HTERT RPE-1 (cell line): Measurements from ENCODE around the gene CEP295NL.
"Not testable (repeated sequence)": the region's sequence is repeated elsewhere in the genome, so short reads cannot be mapped to it uniquely, and the experiment has no call there.

Experiments
- in situ Hi-C: fragments of 300-500 bp; cut with MboI; formaldehyde crosslinking; loops from 4 replicates; pipeline ENCODE4 v1.14.3; 2020; ENCODE audit warnings: low sequenced_read_pairs

CEP295NL gene

DNA sequence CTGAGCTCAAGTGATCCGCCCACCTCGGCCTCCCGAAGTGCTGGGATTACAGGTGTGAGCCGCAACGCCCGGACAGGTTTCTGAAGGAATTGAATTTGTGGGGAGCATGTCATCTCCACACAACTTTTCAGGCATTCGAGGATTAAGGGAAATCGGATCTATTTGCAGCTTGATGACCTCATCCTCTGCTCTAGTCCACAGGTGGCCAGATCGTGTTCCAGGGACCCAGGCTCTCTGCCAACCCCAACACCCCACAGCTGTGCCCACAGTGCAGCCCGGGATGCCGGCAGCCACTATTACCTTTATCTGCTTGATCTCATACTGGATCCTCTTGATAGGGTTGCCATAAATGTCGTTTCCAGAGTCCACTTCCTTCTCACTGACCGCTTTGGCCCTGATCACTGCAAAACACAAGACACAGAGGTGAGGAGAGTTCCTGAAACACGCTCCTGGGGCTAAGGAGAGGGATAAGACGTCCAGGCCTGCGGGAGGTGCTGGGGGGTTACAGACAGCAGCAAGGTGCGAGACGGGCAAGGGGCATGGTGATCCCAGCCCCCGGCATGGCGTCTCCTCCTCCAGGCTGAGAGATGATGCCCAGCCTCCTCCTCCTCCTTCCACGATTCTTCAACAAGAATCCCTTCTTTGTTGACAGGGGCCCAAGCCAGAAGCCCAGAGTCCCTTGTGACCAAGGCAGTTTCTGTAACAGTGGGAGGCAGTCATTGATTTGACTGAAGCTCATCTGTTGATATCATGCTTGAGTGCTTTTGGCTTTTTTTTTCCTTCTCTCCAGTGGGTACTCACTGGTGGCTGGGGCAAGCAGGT lies 29.3 kb downstream of the CEP295NL start:
- in situ Hi-C loops, result no loop called here

DNA sequence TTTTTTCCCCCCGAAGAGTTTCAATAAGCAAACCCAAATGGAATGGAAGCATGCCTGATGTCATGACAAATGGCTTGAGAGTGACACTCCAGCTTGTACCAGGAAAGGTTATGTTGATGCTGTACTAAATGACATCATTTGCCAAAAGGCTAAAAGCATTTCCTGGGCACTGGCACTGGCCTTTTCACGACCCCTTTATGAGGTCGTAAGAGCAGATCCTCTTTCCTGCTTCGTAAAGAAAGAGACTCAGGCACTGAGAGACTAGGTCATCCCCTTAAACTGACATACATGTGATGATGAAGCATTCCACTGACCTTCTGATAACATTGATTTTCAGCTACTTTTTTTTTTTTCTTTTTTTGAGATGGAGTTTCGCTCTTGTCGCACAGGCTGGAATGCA lies 30.5 kb downstream of the CEP295NL start:
- in situ Hi-C loops, result no loop called here

DNA sequence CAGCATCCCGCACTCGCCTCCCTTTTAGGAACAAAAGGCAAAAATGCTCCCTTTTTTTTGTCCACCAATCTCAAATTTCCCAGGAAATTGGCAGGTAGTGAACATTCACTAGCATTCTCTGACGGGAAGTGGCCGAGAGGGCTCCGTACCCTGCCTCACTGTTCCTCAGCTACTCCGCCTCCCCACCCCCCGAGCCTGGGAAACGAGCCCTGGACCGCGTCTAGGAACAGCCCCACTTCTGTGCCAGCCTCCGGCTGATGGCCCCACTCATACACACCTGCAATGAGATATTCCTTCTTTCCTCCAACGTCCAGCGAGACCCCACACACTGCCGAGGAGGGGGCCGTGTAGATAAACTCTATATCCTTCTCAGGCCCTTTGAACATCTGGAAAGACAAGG lies 32.4 kb downstream of the CEP295NL start:
- in situ Hi-C loops, result no loop called here

DNA sequence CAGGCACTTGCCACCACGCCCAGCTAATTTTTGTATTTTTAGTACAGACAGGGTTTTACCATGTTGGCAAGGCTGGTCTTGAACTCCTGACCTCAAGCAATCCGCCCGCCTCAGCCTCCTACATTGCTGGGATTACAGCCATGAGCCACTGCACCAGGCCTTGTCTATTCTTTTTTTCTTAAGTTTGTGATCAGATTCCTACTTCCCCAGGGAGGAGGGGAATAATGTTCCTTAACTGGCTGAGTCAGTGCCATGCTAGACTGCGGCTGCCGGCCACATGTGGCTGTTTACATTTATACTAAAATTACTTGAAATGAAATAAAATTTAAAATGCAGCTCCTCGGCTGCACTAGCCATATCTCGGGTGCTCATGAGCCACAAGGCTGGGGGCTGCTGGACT lies 34.6 kb downstream of the CEP295NL start:
- in situ Hi-C loops, result no loop called here

DNA sequence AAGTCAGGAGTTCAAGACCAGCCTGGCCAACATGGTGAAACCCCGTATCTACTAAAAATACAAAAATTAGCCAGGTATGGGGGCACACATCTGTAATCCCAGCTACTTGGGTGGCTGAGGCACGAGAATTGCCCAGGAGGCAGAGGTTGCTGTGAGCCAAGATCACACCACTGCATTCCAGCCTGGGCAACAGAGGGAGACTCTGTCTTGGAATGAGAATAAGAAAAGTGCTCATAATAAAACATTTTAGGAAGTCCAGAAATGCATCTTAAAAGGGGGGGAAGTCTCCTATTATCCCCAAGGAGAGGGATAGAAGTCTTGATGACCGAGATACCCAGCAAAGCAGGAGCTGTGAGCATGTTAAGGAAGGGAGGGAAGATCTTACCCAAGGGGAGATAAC lies 36.0 kb downstream of the CEP295NL start:
- in situ Hi-C loops, result not testable (repeated sequence)

DNA sequence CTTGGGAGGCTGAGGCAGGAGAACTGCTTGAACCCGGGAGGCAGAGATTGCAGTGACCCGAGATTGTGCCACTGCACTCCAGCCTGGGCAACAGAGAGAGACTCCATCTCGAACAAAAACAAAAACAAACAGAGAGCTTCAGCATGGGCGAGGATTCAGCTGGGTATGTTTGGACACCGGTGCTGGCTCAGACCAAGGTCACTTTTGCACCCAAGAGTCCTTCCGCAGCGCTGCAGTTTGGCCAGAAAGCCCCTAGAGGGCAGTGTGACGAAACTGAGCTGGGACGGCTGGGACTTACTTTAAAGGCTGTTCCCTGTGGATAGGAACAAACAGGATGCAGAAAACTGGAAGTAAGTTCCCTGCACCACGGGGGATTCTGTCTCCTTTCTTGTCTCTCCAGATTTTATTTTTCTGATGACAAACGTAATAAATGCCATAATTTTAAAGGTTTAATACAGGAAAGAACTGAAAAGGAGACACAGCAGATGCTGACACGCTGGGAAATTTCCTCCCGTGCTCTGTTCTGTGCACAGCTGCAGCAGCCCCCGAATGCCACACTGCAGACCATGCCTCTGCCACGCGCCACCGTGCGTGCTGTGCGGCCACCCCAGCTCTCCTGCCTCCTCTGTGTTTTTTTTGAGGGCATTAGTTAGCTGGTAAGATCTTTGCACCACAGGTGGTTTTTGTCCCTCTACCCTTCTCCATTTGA lies 37.2 kb downstream of the CEP295NL start:
- in situ Hi-C loops, result no loop called here

DNA sequence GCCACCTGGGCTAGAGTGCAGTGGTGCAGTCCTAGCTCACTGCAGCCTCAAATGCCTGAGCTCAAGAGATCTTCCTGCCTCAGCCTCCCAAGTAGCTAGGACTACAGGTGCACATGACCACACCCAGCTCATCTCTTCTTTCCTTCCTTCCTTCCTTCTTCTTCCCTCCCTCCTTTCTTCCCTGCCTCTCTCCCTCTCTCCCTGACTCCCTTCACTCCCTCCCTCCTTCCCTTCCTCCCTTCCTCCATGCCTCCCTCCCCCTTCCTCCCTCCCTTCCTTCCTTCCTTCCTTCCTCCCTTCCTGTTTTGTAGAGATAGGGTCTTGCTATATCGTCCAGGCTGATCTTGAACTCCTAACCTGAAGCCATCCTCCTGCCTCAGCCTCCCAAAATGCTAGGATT lies 38.9 kb downstream of the CEP295NL start:
- in situ Hi-C loops, result no loop called here

DNA sequence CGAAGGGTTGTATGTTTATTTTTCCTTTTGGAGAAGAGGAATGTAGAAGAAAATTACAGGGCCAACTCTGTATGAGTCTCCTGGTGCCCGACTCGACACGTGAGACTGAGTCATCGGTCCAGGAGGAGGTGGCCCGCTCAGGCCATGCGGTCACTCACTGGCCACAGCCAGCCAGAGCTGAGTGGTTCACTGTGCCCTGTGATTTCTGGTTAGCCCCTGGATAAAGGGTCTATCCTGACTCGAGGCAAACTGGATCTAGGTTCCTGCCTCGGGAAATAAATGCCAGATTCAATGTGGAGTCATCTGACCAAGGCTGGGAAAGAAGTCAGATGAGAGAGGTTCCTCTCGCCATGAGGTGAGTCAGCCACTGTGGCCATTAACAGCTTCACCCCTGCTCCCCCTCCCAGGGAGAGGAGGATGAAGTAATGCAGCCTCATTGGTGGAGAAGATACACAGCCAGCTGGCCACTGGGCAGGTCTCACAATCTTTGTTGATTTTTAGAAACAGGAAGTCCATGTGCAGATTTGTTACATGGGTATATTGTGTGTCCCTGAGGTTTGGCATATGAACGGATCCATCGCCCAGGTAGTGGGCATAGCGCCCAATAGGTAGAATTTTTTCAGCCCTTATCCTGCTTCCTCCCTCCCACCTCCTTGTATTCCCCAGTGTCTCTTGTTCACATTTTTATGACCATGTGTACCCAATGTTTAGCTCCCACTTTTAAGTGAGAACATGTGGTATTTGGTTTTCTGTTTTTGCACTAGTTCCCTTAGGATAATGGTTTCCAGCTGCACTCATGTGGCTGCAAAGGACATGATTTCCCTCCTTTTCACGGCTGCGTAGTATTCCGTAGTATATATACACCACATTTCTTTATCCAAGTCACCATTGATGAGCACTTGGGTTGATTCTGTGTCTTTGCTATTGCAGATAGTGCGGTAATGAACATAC lies 40.7 kb downstream of the CEP295NL start:
- in situ Hi-C loops, result no loop called here

DNA sequence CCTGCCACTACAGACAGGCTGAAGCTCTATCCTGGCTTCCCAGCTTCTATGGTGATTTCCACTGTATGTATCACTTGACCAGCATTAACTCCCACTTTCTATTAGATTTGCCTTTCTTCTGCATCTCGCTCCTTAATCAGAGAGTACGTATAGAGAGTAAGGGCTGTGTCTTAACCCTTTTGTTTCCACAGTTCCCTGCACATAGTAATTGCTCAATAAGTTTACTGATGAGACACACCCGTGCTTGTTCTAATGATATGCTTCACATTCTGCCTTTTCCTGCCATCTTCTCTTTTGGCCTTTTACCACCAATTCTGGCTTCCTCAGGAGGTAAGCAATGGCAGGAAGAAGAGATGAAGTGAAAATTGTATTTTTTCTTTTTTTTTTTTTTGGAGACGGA lies 41.8 kb downstream of the CEP295NL start:
- in situ Hi-C loops, result no loop called here

DNA sequence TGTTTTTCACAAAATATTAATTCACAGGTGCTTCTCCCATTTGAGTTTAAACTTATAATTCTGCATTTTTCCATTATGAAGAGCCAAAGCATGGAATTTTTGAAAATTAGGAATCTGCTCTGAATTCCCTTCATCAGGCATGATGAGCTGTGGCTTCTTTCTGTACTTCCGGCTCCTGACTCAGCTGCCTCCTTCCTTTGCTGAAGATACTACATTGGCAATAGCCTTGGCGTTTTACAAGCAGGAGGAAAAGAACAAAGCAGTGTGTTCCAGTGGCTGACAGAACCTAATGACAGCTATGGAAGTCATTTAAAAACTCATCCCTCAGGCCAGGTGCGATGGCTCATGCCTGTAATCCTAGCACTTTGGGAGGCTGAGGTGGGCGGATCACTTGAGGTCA lies 44.0 kb downstream of the CEP295NL start:
- in situ Hi-C loops, result no loop called here

DNA sequence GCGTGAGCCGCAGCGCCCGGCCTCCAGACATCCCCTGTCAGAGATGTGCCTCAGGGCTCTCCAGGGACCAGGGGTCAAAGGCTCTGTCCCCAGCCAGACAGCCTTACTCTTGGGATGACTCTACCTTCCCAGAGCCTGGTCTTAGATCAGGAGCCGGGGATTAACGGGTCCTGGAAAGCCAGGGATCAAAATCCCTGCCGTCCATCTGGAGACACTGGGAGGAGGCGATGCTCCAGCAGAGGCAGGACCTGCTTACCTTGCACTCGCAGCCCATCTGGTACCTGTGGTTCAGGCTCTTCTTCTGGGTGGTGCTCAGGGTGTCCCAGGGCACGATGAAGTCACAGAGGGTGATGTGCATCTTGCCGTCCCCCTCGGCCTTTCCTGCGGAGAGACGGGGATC lies 45.7 kb downstream of the CEP295NL start:
- in situ Hi-C loops, result no loop called here

DNA sequence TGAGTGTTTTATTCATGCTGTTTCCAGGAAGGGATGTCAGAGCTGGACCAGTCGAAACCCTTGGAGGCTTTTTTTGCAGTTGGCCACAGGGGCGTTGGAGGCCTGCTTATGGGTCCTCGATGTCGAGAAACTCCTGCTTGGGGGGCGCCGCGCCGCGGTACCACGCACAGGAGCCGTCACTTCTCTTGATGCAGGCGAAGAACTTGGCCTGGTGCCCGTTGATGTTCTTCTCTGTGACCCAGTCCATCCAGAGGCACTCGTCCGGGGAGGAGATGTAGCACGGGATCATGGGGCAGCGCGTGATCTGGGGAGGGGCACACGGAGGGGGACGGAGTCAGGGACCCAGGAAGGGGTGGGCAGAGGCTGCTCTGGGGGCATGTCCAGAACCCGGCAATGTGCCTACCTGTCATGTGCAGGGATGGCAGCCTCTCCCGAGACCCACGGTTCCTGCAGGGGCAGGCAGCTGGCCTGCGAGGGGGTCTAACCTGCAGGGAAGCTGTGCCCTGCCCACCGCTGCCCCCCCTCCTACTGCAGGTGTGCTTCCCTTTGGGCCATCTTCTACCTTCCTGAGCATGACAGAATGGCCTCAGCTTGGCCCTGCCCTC lies 47.3 kb downstream of the CEP295NL start:
- in situ Hi-C loops, result no loop called here

DNA sequence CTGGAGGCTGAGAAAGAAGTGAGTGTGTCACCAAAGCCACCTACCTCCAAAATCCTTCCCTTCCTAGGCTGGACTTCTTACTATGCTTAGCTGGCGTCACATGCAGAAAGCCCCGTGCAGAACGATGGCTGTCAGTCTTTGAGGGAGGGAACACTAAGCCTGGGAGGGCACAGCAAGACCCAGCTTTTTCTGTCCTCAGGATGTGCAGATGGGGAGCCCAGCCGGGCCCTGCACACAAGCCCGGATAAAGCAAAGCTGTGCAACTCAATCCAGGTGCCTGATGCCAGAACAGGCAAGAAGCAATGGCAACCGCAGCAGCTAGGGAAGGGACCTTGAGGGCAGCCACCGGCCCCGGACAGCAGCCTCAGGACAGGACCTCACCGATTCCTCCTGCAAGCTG lies 48.5 kb downstream of the CEP295NL start:
- in situ Hi-C loops, result no loop called here

DNA sequence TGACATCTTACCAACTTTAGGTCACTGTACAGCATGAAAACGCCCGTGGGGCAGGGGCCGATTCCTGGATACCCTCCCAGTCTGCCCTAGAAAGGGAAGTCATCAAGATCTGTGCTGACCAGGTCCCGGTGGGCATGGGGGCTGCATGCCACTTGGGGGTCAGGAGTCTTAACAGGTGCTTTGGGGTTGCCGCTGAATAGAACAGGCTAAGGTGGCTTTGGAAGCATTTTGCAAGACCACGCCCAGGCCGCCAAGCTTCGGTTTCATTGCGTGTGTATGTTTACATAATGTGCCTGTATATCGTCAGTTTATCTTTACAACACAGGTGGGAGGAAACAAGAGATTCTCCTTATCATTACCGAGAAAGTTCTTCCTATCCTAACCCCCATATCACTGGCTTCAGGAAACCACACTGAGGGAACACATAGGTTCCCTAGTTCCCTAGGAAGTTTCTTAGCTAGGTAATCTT lies 49.0 kb downstream of the CEP295NL start:
- in situ Hi-C loops, result no loop called here

DNA sequence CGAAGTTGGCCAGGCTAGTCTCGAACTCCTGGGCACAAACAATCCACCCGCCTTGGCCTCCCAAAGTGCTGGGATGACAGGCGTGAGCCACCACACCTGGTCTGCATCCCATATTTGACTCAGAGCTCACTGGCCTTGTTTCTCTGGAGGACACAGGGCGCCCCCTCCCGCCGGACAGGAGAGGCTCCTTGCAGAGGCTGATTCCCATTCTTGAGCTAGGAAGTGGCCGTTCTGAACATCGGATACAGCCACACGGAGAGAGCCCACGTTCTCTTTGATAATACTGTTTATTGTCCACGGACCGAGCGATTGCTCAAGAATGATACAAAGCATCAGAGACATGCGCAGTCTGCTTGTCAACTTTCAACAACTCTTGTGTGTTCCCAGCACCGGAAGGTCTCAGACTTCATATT lies 50.3 kb downstream of the CEP295NL start:
- in situ Hi-C loops, result no loop called here

DNA sequence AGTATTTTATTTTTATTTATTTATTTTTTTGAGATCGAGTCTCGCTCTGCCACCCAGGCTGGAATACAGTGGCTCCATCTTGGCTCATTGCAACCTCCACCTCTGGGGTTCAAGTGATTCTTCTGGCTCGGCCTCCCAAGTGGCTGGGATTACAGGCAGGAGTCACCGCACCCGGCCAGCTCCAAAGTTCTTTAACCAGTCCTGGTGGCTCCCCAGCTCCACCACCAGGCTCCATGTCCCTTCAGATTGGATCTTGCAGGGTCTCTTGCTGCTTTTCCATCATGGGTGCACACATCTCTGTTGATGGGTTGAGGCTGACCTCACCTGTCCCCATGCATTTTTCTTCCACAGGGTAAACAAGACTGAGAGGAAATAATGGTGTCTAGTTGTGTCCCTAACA lies 54.0 kb downstream of the CEP295NL start:
- in situ Hi-C loops, result no loop called here

DNA sequence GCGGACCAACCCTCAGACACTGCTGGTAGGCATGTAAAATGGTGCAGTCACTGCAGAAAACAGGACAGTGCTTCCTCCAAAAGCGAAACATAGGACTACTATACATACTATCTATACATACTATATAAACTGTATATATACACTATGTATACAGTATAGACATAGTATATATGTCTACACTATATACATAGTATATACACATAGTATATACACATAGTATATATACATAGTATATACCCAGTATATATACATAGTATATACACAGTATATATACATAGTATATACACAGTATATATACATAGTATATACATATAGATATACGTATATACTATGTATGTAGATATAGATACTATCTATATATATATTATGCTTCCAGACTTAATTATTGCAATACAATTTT lies 55.9 kb downstream of the CEP295NL start:
- in situ Hi-C loops, result no loop called here

DNA sequence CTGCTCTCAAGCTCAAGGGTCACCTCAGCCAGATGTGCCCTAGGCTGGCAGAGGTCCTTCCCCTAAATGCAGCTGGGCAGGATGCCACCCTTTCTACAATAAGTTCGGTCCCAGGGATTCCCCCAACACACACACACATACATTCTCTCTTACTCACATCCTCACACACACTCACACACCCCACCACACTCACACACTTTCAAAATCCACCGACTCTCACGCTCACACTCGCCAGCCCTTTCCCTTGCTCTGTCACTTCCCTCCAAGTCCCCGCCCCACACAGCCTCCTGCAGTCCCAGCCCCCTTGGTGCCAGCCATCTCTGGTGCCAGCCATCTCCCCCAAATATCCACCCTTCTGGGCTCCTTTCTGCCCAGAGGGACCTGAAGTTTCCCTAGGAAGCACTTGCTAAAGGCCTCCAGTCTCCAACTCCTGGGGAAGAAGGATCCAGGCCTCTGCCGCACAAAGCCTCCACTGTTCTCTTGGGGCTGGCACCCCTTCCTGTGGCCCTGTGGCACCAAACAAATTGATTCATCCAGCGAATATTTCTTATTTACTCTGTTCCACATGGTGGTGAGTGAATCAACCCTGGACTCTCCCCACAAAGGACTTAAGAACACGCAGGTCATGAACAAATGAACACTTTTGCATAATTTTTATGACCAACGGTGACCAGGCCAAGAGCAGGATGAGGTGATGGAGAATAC lies 58.5 kb downstream of the CEP295NL start:
- in situ Hi-C loops, result no loop called here

DNA sequence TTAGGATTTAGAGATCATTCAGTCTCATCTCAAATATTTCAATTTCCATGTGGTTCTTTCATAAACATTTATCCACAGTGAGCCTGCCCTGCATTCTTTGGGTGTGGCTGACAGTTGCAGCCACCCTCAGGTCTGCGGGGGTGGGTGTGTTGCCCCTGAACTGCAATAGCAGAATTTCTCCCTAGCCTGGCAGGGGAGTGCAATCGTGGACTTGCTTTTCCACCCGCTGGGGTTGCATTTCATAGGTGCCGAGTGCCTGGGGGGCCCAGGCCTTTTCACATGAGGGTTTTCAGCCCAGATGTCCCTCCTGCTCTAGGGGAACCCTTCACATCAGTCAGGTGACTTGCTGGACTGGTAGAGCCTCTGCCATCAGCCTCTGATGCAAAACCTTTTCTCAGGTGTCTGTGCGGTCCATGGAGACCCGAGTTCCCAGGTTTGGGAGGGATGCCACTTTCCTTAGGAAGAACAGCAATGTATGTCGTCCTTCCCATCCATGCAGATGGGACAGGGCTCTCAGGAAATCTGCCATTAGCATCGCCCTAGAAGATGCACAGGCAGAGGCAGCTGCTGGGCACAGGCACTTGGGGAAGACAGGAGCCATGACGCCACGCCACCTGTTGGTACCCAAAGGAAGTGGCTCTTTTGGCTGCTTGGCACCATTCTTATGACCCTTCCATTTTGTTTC lies 60.0 kb downstream of the CEP295NL start:
- in situ Hi-C loops, result no loop called here
